HG03439 (cell line): Measurements from ENCODE around the gene FOSB.

Experiments
- ATAC-seq: cut with Tn5 transposase; IDR thresholded peaks from one replicate; pipeline ENCODE4 v1.9.1; 2021; ENCODE audit warnings: mild to moderate bottlenecking, moderate library complexity; ENCODE audit not compliant: unreplicated experiment

The FOSB gene

DNA sequence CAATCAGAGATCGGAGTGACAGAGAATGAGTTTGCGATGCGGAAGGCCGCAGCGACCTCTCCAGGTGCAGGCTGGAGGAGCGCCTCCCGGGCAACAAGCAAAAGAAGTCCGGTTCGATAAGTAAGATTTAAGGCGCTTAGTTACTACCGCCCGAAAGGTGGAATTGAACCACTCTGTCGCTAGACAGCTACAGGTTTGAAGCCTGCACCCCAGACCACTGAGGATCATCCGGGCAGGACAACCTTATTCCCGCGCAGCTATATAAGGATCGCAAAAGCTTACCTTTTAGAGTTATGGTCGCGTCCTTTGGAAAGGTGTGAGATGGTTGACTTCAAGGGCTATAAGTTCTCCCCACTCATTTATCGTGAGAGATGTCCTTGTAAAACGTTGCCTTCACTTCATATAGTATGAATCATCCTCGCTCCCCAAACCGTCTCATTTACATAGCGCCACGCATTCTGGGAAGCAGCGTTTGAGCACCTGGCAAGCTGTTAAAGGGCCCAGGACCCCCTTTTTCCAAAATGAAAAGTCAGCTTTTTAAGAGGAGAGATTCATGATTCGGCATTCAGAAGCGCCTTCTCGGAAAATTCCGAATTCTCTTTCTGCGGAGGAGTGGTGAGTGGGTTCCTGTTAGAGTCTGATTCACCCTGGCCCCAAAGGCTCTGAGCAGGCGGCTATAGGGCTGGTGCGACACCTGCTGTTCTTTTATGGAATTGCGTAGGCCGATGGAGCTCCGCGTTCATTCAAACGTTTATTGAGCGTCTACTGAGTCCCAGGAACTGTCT is 10.8 kb downstream of the FOSB start:
- peak; percentile 65 for ATAC-seq

DNA sequence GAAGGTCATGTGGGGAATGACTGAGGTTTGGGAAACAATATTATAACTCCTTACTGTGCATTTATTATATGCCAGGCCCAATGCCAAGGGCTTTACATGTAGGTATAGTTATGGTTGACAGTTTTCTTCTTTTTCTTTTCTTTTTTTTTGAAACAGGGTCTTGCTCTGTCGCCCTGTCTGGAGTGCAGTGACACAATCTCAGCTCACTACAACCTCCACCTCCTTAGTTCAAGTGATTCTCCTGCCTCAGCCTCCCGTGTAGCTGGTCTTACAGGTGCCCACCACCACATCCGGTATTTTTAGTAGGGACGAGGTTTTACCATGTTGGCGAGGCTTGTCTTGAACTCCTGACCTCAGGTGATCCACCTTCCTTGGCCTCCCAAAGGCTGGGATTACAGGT is 15.2 kb downstream of the FOSB start:
- ATAC-seq, result no peak

DNA sequence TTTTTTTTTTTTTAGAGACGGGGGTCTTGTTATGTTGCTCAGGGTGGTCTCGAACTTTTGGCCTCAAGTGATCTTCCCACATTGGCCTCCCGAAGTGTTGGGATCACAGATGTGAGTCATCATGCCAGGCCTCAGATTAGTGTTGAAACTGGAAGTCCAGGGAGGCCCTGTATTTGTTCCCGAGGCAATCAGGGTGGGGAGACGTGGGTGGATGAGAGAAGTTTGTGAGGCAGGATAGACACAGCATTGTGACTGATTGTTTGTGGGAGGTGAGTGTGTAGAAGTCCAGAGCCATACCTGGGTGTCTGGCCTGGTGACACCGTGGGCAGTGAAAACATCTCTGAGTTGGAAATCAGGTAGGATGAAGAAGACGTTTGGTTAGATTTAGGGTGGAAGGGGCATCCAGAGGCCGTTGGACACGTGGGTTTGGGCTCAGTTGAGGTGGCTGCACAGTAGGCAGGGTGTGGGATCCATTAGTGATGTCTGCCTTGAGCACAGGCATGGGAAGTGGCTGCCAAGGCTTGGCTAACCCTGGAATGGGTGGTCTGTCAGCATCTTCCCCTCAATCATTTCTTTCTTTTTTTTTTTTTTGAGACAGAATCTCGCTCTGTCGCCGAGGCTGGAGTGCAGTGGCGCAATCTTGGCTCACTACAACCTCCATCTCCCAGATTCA is 16.6 kb downstream of the FOSB start:
- no peak for ATAC-seq

DNA sequence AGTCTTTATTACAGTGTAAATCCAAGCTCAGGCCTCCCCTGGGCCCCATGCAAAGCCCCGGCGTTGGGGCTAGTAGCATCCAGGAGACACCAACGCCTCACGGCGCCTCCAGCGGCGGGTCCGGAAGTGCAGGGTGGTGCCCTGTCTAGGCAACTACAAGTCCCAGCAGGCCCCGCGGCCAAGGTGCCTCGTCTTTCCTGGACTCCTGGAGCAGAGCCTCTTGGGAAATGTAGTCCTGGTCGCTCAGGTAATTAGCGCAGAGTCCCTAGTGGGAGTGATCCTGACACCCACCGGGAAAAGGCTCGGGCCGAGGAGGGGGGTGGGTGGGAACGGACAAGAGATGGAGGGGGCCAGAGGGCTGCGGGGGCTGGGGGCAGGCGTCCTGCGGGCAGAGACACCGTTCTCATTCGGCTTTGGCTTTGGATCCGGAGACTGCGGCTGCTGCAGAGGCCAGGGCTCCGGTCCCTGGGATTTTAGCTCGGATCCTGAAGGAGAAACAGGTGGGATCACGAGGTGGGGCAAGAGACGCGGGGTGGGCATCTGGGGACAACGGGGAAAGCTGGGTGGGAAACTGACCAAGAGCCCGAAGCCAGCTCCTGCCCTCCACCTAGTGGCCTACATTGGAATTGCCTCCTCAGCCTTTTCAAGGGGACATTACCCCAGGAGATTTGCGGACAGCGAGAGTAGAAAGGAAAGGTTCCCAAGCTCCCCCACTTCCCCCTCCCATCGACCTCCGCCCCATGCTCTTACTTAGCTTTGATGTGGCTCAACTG is 17.7 kb downstream of the FOSB start:
- ATAC-seq, result peak; percentile 87

DNA sequence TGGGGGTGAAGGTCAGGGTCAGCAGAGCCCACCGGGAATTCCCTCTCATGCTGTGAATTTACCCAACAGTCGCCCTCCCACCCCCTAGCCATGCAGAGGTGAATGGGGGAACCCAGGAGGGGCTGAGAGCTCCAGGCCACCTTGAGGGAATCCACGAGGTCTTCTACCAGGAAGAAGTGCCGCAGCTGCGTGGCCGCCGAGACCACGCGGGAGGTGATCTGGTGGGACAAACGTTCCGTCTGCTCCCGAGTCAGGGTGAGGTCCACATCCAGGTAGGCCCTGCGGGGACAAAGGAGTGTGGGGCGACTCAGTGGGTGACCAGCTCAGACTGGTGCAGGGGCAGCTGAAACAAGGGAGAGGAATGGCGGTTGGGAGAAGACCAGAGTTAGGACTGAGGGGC is 20.9 kb downstream of the FOSB start:
- ATAC-seq, result no peak

DNA sequence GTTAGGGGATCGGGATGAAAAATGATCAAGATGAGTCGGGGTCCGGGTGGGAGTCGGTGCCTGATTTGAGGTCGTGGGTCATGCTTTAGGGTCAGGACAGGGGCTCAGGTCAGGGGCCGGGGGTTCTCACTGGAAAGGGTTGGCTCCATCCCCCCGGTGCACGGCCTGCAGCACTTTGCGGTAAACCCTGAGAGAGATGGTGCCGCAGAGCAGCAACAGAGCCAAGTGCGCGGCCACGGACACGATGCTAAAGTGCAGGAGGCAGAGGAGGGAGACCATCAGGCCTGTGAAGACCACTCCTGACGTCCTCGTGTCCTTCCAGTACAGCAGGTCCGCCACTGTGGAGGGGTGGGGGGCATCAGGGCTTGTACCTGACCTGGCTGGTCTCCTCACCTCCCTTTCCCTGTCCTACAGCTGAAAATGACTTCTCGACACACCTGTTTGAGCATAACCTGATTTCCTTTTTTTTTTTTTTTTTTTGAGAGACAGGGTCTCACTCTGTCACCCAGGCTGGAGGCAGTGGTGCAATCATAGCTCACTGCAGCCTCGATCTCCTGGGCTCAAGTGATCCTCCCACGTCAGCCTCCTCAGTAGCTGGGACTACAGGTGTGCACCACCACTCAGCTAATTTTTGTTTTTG is 21.5 kb downstream of the FOSB start:
- no peak for ATAC-seq

DNA sequence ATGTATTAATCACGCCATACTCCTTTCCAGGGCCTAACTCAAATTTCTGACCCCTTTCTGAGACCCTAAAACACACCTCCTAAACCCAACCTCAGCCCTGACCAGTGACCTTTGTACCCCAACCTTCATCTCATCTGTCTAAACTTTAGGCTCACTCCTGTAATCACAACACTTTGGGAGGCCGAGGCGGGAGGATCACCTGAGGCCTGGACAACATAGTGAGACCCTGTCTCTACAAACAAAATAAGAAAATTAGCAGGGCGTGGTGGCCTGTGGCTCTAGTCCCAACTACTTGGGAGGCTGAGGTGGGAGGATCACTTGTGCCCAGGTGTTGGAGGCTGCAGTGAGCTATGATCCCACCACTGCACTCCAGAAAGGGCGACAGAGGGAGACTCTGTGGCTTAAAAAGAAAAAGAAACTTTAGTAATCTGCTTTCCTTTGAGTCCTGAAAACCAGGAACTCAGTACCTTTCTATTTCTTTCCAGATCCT is 24.4 kb downstream of the FOSB start:
- ATAC-seq, result no peak

DNA sequence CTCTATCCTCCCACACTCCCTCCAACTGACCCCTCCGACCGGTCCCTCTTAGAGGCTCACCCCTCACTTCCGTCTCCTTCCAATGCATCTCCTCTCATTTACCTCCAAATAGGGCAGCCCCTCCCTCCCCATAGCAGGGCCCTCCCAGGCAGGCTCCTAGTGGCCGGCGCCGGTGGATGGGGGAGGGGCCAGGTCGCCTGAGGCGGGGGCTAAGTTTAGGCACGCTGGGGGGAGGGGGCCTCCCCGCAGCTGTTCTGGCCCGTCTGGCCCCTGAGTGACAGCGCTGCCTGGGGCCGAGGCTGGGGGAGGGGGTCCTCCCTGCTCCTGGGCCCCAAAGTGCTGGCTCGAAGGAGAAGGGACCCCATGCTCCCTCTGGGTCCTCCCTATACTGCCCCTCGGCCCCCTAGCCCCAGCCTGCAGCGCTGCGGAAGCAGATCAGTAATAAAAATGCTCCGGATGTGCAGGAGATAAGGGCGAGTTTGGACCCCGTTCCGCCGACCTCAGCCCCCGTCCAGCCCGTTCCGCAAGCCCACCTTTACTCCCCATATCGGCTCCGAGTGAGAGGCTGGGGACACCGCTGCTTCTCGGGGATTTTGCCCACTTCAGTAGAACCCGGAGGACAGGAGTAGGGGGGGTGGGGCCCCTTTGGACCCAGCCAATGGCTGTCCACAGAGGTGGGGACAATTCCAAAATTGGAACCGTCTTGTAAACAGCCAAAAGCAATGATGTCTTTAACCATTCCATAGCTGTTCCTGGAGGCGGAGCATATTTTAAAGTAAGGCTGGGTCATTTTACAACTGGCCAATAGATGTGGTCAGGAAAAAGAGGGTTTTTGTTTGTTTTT is 25.1 kb downstream of the FOSB start:
- no peak for ATAC-seq

DNA sequence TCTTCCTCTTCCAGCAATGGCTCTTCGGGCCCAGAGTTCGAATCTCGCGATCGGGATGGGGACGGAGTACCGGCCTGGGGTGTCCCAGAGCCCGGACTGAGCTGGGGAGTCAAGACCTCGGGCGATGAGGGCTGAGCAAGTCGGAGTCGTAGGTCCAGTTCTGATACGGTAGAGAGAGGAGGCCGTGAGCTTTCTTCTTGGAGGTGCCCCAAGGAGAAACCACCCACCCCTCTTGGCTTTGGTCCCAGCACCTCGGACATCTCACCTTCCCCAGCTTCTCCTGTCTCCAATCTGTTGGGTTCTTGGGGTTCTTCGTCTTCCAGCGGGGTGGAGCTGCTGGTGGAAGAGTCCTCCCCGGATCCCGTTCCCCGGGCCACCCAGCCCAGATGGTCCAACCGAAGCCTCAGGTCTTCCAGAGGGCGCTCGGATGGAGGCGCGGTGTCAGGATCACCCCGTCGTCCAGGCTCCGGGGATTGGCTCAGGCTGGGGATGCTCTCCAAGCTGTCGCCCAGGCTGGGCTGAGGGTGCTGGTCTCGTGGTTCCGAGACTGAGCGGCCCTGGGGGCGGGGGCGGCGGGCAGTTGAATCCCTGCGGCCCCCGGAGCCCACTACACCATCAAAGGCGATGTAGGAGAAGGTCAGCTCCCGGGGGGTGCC is 26.6 kb downstream of the FOSB start:
- no peak for ATAC-seq

DNA sequence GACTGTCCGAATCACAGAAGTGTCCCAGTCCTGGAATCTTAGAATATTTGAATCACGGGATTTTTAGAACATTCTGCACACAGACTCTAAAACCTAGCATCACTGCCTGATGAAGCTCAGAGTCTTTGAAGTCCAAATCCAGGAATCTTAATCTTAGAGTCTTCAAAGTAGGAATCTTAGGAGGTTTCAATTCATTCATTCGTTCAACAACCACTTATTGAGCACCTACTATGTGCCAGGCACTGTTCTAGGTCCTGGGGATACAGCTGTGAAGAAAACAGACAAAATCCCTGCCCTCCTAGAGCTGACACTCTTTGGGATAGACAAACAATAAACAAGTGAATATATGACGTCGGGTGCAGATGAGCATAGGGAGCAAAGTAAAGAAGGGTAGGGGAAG is 27.4 kb downstream of the FOSB start:
- no peak for ATAC-seq

DNA sequence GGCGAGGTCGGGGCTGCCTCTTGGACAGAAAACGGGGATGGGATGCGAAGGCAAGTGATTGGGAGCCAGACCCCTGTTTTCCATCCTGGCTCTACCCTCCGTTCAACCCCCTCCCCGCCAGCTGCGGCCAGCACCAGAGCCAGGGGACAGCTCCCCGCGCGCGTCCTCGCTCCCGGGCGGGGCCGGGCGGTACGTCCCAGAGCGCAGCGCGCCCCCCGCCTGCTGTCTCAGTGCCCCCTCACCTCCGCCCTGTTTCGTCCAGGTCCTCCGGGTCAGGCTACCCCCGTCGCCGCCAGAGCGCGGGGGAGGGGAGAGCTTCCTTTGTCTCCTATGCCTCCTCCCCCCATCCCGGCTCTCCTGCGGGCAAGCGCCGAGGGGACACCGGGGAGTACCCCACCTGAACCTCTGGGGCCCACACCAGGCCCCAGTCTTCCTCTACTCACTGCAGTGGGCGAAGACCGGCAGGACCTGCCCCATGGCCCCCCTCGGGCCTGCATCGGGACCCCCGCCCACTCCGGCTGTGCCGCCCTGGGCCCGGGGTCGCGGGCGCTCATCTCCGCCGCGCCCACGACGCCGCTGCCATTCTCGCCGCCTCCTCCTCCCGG is 28.7 kb downstream of the FOSB start:
- ATAC-seq, result peak; percentile 13

DNA sequence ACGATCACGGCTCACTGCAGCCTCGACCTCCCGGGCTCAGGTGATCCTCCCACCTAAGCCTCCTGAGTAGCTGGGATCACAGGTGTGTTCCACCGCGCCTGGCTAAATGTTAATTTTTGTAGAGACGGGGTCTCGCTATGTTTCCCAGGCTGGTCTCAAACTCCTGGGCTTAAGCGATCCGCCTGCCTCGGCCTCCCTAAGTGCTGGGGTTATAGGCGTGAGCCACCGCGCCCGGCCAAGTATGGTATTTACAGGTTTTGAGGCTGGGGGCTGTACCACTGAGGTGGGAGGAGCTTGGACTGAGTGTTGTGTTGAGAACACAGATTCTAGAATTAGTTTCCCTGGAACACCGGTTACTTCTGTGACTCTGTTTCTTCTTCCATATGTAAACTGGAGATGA is 30.0 kb downstream of the FOSB start:
- ATAC-seq, result no peak

DNA sequence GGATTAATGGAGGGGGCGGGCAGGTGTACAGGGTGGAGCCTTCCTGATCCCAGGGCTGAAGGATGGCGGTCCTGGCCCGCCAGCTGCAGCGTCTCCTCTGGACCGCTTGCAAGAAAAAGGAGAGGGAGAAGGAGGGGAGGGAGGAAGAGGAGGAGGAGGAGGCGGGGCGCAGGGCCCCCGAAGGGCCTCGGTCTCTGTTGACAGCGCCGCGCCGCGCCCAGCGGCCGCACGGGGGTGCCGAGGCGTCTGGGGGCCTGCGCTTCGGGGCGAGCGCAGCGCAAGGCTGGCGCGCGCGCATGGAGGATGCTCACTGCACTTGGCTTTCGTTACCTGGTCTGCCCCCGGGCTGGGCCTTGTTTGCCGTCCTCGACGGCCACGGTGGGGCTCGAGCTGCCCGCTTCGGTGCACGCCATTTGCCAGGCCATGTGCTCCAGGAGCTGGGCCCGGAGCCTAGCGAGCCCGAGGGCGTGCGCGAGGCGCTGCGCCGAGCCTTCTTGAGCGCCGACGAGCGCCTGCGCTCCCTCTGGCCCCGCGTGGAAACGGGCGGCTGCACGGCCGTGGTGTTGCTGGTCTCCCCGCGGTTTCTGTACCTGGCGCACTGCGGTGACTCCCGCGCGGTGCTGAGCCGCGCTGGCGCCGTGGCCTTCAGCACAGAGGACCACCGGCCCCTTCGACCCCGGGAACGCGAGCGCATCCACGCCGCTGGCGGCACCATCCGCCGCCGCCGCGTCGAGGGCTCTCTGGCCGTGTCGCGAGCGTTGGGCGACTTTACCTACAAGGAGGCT is 30.8 kb downstream of the FOSB start, which contains the start of gene PPM1N:
Gene PPM1N, plus strand, starts transcription at position 33 of the 785 bp plus-strand sequence. Its CDS starts 30 bp downstream, at position 63.
- ATAC-seq, result no peak

DNA sequence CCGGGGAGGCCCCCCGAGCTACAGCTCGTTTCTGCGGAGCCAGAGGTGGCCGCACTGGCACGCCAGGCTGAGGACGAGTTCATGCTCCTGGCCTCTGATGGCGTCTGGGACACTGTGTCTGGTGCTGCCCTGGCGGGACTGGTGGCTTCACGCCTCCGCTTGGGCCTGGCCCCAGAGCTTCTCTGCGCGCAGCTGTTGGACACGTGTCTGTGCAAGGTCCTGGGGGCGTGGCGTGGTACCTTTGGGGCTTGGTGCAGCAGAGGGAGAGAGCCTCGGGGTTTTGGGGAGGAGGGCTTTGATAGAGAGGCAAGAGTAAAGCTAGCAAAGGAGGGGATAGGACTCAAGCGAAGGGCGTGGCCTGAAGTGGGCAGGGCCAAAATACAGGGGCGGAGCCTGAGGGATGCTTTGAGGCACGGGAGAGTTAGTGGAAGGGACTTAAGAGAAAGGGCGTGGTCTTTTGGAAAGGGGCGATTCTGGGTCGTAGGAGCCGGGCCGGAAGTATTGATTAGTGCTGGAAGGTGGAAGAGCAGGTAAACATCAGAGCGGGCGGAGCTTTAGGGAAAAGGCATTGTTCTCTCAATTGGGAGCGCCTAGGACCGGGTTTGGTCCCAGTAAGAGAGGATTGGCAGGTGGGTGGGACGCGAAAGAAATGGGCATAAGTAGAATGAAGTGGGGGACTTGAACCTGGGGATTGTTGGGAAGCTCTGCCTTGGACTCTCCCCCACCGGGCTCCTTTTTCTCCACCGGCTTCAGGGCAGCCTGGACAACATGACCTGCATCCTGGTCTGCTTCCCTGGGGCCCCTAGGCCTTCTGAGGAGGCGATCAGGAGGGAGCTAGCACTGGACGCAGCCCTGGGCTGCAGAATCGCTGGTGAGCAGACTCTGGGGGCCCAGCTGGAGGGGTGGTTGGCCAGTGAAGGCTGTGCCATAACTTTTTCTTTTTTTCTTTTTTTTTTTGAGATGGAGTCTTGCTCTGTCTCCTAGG is 31.7 kb downstream of the FOSB start:
- ATAC-seq, result no peak

DNA sequence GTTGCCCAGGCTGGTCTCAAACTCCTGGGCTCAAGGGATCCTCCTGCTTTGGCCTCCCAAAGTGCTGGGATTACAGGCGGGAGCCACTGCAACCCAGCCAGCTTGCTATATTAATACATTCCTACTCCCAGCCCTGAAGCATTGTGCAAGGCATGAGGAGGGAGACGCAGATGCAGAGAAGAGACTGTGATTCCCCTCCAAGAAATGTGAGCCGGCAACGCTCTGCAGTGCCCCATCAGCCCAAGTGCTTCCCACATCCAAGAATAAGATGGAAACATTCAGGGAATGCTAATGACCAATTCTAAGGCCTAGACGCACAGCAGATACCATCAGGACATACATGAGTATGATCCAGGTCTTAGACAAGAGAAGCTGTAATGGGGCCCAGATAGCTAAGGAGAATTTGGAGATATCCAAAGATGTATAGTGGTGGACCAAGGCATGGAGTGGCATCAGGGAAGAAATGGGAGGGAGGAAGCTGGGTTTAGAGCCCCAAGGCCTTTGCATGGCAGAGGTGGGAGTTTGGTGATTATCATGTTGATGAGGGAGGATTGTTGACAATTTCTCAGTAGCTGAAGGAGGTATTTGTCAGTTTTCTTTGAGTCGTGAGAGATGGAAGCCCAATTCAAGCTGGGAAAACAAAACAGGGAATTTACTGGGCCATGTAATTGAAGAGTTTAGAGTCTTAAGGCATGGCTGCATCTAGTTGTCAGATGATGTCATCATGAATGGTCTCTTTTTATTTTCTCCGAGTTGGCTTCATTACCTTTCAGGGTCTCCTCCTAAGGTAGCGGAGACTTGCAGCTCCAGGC is 33.3 kb downstream of the FOSB start:
- ATAC-seq, result no peak

DNA sequence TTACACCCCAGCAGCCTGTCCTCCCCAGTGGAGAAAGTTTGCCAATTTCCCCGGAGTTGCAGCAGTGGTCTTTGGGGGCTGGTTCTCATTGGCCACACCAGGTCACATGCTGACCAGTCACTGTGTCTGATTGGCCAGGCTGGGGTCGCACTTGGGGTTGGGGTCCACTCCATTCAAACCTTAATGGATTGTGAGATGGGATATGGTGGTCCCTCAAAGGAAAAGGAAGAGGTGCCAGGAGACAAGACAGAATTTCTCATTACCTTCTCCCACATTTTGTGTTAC is 33.9 kb downstream of the FOSB start:
- ATAC-seq, result no peak

DNA sequence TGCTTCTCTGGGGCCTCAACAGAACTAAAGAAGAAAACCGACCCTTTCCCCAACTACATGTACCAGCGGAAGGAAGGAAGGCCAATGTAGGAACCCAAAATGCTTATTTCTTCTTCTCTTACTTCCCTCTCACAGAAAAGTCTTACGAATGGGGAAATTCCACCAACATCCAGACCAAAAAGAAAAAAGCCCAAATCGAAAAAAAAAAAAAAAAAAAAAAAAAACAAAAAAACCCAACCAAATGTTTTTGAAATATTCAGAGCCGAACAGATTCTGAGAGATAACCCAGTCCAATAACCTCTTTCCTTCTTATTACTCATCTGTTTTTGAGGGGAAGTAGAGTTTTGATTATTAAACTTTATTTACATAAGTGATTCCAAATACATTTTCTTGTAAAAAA is 34.3 kb downstream of the FOSB start:
- no peak for ATAC-seq
